H4 (cell line): Measurements from ENCODE around the gene MAP3K5. TPM values are rescaled to one million over a fixed set of nuclear protein-coding genes. Genes with fewer than 3 reads are reported as not detected.

Experiments used
- DNase-seq: peaks from one replicate; pipeline ENCODE4 v3.0.0-alpha.2; 2015; ENCODE audit warnings: low spot score
- total RNA-seq: library from RNA; depleted of rRNA; stranded (reverse); fragments of >200 nt; shearing (Covaris generic); gene quantifications from 2 replicates; pipeline ENCODE4 v1.2.3, GENCODE V29; 2014; rRNA removed

Gene MAP3K5
- total RNA-seq, 1 experiment from 2014 or later = 2.1 TPM

DNA sequence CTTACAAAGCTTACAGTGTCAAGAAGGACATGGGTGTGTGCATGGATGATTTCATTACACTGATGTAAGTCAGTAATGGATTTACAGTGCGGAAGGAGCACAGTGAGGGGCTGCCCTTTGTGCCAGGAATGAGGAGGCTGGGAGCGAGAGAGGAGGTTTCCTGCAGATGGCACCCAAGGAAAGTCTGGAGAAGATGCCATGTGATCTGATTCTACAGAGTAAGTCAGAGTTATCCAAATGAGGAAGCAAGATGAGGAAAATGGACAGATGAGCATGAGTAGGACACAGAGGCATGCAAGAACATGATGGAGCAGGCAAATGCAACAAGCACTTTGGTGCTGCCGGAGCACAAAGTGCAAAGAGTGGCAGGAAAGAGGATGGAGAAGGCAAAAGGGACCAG lies 271.8 kb downstream of the MAP3K5 start:
- DNase-seq = no peak

- DNase-seq = no peak
Measured at GRCh38 chr6:136517582-136517981, 274.7 kb downstream of the MAP3K5 start.

DNA sequence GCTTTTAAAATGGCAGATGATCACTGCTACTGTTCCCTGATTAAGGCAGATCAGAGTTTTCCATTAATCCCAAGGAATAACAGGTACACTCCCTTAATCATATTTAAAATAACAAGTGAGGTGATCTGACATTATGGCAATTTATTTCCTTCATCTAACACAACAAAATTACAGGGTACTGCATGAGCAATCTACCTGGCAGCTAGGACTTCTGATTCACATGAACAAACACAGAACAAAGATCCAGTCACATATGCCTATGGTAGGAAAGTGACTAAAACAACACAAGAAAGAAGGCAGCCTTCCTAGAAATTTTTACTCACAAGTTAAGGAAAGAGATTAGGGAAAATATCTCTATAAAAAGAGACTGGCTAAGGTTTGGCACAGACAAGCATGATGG lies 275.3 kb downstream of the MAP3K5 start:
- DNase-seq = no peak

GRCh38 chr6:136514591-136514990 lies 277.7 kb downstream of the MAP3K5 start:
- no peak for DNase-seq

- DNase-seq = no peak
Measured at GRCh38 chr6:136511926-136512325, 280.4 kb downstream of the MAP3K5 start.

DNA sequence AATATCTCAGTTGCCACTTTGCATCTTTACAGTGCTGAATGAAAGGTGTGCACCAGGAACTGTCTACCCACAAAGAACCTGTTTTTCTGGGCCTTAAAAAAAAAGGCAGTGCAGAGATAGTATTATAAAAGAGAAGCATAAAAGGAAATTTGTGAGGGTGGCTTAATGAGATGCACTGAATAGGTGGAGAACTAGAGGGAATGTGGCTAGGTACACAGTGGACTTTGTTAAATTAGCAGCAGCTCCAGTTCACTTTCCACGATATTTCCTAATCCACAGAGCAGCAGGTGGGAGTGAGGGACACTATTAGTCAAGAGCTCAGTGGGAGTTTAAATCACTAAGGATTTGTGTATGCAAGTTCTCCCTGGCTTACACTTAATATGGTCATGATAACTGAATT lies 280.9 kb downstream of the MAP3K5 start:
- no peak for DNase-seq

- DNase-seq = no peak
Measured at GRCh38 chr6:136510782-136511181, 281.5 kb downstream of the MAP3K5 start.

GRCh38 chr6:136510299-136510698 lies 282.0 kb downstream of the MAP3K5 start:
- no peak for DNase-seq

- no peak for DNase-seq
Measured at GRCh38 chr6:136508725-136509392, 283.4 kb downstream of the MAP3K5 start.

Other genes starting within 250 kb of the MAP3K5 start
- 1.0 and 1.3 TPM in 2 replicates for gene MAP7, start 242.1 kb downstream of the MAP3K5 start, total RNA-seq
- gene PEX7, start 30.1 kb upstream of the MAP3K5 start, total RNA-seq = 7.2 and 8.2 TPM in 2 replicates
- gene SLC35D3, start 129.8 kb upstream of the MAP3K5 start, total RNA-seq = not detected in 2 replicates